SK-N-SH treated with all-trans-retinoic acid at 6 μM for 48 hours (cell line): ENCODE results near the gene RGS6.

Experiments
- ATAC-seq: fragments of 200-7000 bp; cut with Tn5 transposase; 3 replicates; pipeline ENCODE4 v1.9.1; 2020; ENCODE audit warnings: mild to moderate bottlenecking, moderate library complexity
- ARNTL ChIP-seq: fragments of 450-650 bp; formaldehyde crosslinking; IDR thresholded peaks from 2 replicates; pipeline ENCODE4 v1.5.0; 2020; ENCODE audit warnings: low read depth, mild to moderate bottlenecking, moderate library complexity, borderline replicate concordance
- BACH2 ChIP-seq: fragments of 250-450 bp; sonication (Bioruptor Pico); IDR thresholded peaks from 2 replicates; pipeline ENCODE4 v1.9.0; 2021; ENCODE audit warnings: mild to moderate bottlenecking, borderline replicate concordance
- CREB5 ChIP-seq: fragments of 250-450 bp; sonication (Bioruptor Pico); IDR thresholded peaks from 2 replicates; pipeline ENCODE4 v1.5.1; 2020; ENCODE audit warnings: low read depth, mild to moderate bottlenecking, moderate library complexity
- CSRNP3 ChIP-seq: fragments of 250-450 bp; sonication (Bioruptor Pico); IDR thresholded peaks from 2 replicates; pipeline ENCODE4 v1.5.1; 2021; ENCODE audit warnings: mild to moderate bottlenecking, moderate library complexity
- GLIS3 ChIP-seq: fragments of 250-450 bp; sonication (Bioruptor Pico); IDR thresholded peaks from 2 replicates; pipeline ENCODE4 v1.5.0; 2020; ENCODE audit warnings: mild to moderate bottlenecking, moderate library complexity
- ISL1 ChIP-seq: fragments of 250-450 bp; sonication (Bioruptor Pico); IDR thresholded peaks from 2 replicates; pipeline ENCODE4 v2.1.2; 2022; ENCODE audit warnings: mild to moderate bottlenecking, moderate library complexity
- OSR1 ChIP-seq: fragments of 250-450 bp; sonication (Bioruptor Pico); IDR thresholded peaks from 2 replicates; pipeline ENCODE4 v1.8.0; 2022; ENCODE audit warnings: moderate library complexity, mild to moderate bottlenecking, inconsistent platforms
- PATZ1 ChIP-seq: fragments of 250-450 bp; sonication (Bioruptor Pico); IDR thresholded peaks from 2 replicates; pipeline ENCODE4 v1.8.0; 2020; ENCODE audit warnings: mild to moderate bottlenecking, moderate library complexity, borderline replicate concordance
- POU6F1 ChIP-seq: fragments of 250-450 bp; sonication (Bioruptor Pico); IDR thresholded peaks from 2 replicates; pipeline ENCODE4 v1.8.0; 2021; ENCODE audit warnings: low read depth, mild to moderate bottlenecking, moderate library complexity, borderline replicate concordance
- PPARA ChIP-seq: fragments of 250-450 bp; sonication (Bioruptor Pico); IDR thresholded peaks from 2 replicates; pipeline ENCODE4 v1.5.0; 2020; ENCODE audit warnings: mild to moderate bottlenecking, borderline replicate concordance
- RARB ChIP-seq: fragments of 250-450 bp; sonication (Bioruptor Pico); IDR thresholded peaks from 2 replicates; pipeline ENCODE4 v1.8.0; 2021; ENCODE audit warnings: mild to moderate bottlenecking, moderate library complexity
- SNAI2 ChIP-seq: fragments of 250-450 bp; sonication (Bioruptor Pico); IDR thresholded peaks from 2 replicates; pipeline ENCODE4 v1.5.0; 2020; ENCODE audit warnings: mild to moderate bottlenecking, moderate library complexity
- TOX ChIP-seq: fragments of 250-450 bp; sonication (Bioruptor Pico); IDR thresholded peaks from 2 replicates; pipeline ENCODE4 v1.8.0; 2021; ENCODE audit warnings: mild to moderate bottlenecking, moderate library complexity, borderline replicate concordance
- TSHZ2 ChIP-seq: fragments of 250-450 bp; sonication (Bioruptor Pico); IDR thresholded peaks from 2 replicates; pipeline ENCODE4 v1.5.0; 2020; ENCODE audit warnings: mild to moderate bottlenecking, moderate library complexity
- ZC3H10 ChIP-seq: fragments of 250-450 bp; sonication (Bioruptor Pico); IDR thresholded peaks from 2 replicates; pipeline ENCODE4 v1.5.1; 2021; ENCODE audit warnings: mild to moderate bottlenecking, moderate library complexity
- ZFP3 ChIP-seq: fragments of 250-450 bp; sonication (Bioruptor Pico); IDR thresholded peaks from 2 replicates; pipeline ENCODE4 v1.5.0; 2020; ENCODE audit warnings: mild to moderate bottlenecking, moderate library complexity
- ZFP30 ChIP-seq: fragments of 450-650 bp; formaldehyde crosslinking; IDR thresholded peaks from 2 replicates; pipeline ENCODE4 v1.5.0; 2022; ENCODE audit warnings: mild to moderate bottlenecking, moderate library complexity
- ZNF565 ChIP-seq: fragments of 450-650 bp; formaldehyde crosslinking; conservative IDR thresholded peaks from 2 replicates; pipeline ENCODE4 v1.5.0; 2020; ENCODE audit warnings: low read depth, mild to moderate bottlenecking, moderate library complexity
- ZNF70 ChIP-seq: fragments of 450-650 bp; formaldehyde crosslinking; IDR thresholded peaks from 2 replicates; pipeline ENCODE4 v1.5.0; 2020; ENCODE audit warnings: mild to moderate bottlenecking, moderate library complexity
- ZNF8 ChIP-seq: fragments of 450-650 bp; formaldehyde crosslinking; IDR thresholded peaks from 2 replicates; pipeline ENCODE4 v1.5.0; 2020; ENCODE audit warnings: mild to moderate bottlenecking, moderate library complexity

RGS6 gene

GRCh38 chr14:72261068-72261467, 328.8 kb downstream of the RGS6 start:
- no peak for ATAC-seq
- TF ChIP-seq GLIS3 (CRISPR knock-in tag) (no peak), SNAI2 (no peak), PATZ1 (no peak), POU6F1 (CRISPR knock-in tag) (no peak), ZNF8 (no peak), ZFP3 (CRISPR knock-in tag) (no peak), BACH2 (CRISPR knock-in tag) (no peak), CSRNP3 (CRISPR knock-in tag) (no peak), ISL1 (CRISPR knock-in tag) (no peak), TSHZ2 (CRISPR knock-in tag) (no peak), PPARA (CRISPR knock-in tag) (no peak), CREB5 (no peak), ZFP30 (CRISPR knock-in tag) (no peak), RARB (CRISPR knock-in tag) (no peak), OSR1 (CRISPR knock-in tag) (no peak), ZC3H10 (CRISPR knock-in tag) (no peak), ZNF565 (CRISPR knock-in tag) (no peak), ARNTL (no peak), ZNF70 (CRISPR knock-in tag) (no peak)

- ATAC-seq, result no peak
- TF ChIP-seq BACH2 (CRISPR knock-in tag) (no peak), ARNTL (no peak), TOX (CRISPR knock-in tag) (no peak), TSHZ2 (CRISPR knock-in tag) (no peak), CSRNP3 (CRISPR knock-in tag) (no peak), ISL1 (CRISPR knock-in tag) (no peak)
Measured at GRCh38 chr14:72262771-72263170, 330.5 kb downstream of the RGS6 start.
